ENCODE data around the gene TMEM247.
A peak's percentile ranks its signal among the peaks of the same experiment; 100 is the strongest.
"Not testable (repeated sequence)": the region's sequence is repeated elsewhere in the genome, so short reads cannot be mapped to it uniquely, and the experiment has no call there.

The TMEM247 gene

GRCh38 chr2:46458763-46459500, 20.4 kb upstream of the TMEM247 start:
- no peak for DNase-seq (ENCODE audit: low read depth in 2 of 2)

GRCh38 chr2:46459694-46460093, 19.7 kb upstream of the TMEM247 start:
- no peak for DNase-seq (ENCODE audit: low read depth in 2 of 2)

GRCh38 chr2:46460241-46460921, 19.0 kb upstream of the TMEM247 start:
- no peak for DNase-seq (ENCODE audit: low read depth in 2 of 2)

GRCh38 chr2:46461011-46461674, 18.2 kb upstream of the TMEM247 start:
- peak; percentile 37 to 47 for DNase-seq (ENCODE audit: low read depth in 2 of 2)

- DNase-seq (ENCODE audit: low read depth in 2 of 2) = no peak
These were observed 17.6 kb upstream of the TMEM247 start for GRCh38 chr2:46461709-46462171.

- no peak for DNase-seq (ENCODE audit: low read depth in 2 of 2)
These were observed 16.4 kb upstream of the TMEM247 start for GRCh38 chr2:46462936-46463335.

GRCh38 chr2:46469116-46469515, 10.2 kb upstream of the TMEM247 start:
- DNase-seq (ENCODE audit: low read depth in 2 of 2) = no peak

- no peak for DNase-seq (ENCODE audit: low read depth in 2 of 2)
These were observed 9.7 kb upstream of the TMEM247 start for GRCh38 chr2:46469700-46470099.

GRCh38 chr2:46470114-46470628, 9.2 kb upstream of the TMEM247 start:
- DNase-seq (ENCODE audit: low read depth in 2 of 2) = peak in 1 of 2 donors; percentile 5

- no peak for DNase-seq (ENCODE audit: low read depth in 2 of 2)
These were observed 8.3 kb upstream of the TMEM247 start for GRCh38 chr2:46471019-46471583.

- no peak for DNase-seq (ENCODE audit: low read depth in 2 of 2)
These were observed 7.7 kb upstream of the TMEM247 start for GRCh38 chr2:46471697-46472096.

- DNase-seq (ENCODE audit: low read depth in 2 of 2) = not testable (repeated sequence)
These were observed 7.2 kb upstream of the TMEM247 start for GRCh38 chr2:46472165-46472564.

GRCh38 chr2:46477462-46477861, 1.9 kb upstream of the TMEM247 start:
- not testable (repeated sequence) for DNase-seq (ENCODE audit: low read depth in 2 of 2)

- no peak for DNase-seq (ENCODE audit: low read depth in 2 of 2)
These were observed 1.4 kb upstream of the TMEM247 start for GRCh38 chr2:46477925-46478324.

- DNase-seq (ENCODE audit: low read depth in 2 of 2) = no peak
These were observed 1.2 kb downstream of the TMEM247 start for GRCh38 chr2:46480562-46480961.

GRCh38 chr2:46481198-46482193, 2.1 kb downstream of the TMEM247 start:
- no peak for DNase-seq (ENCODE audit: low read depth in 2 of 2)

- DNase-seq (ENCODE audit: low read depth in 2 of 2) = no peak
These were observed 3.1 kb downstream of the TMEM247 start for GRCh38 chr2:46482490-46482889.

- no peak for DNase-seq (ENCODE audit: low read depth in 2 of 2)
These were observed 5.6 kb downstream of the TMEM247 start for GRCh38 chr2:46485002-46485401.

GRCh38 chr2:46486436-46486835, 7.1 kb downstream of the TMEM247 start:
- DNase-seq (ENCODE audit: low read depth in 2 of 2) = no peak

GRCh38 chr2:46487667-46488335, 8.4 kb downstream of the TMEM247 start:
- DNase-seq (ENCODE audit: low read depth in 2 of 2) = no peak
